A549 (cell line): ENCODE data around the gene MYH9. TPM values are rescaled to one million over a fixed set of nuclear protein-coding genes. Genes with fewer than 3 reads are reported as not detected.

ENCODE experiments used
- ATAC-seq, 2 experiments: fragments of 200-7000 bp in 1 of 2; fragments of >200 bp in 1 of 2; cut with Nextera tagmentation in 1 of 2; cut with Tn5 transposase in 1 of 2; 3 replicates each; pipeline versions ENCODE4 v1.8.0 to v1.9.1; 2018 to 2020; ENCODE audit warnings: mild to moderate bottlenecking in 1 of 2, moderate library complexity in 1 of 2
- CTCF ChIA-PET: fragments of 300-600 bp; sonication (Branson Sonifier 250); formaldehyde crosslinking; extraction: SDS; loops from one replicate; lab custom pipeline; 2021; ENCODE audit warnings: antibody characterized with exemption, inconsistent platforms; lab: Yijun Ruan, JAX
- POLR2A ChIA-PET: fragments of 350-600 bp; formaldehyde crosslinking; extraction: SDS; loops from one replicate; lab custom pipeline; 2021; ENCODE audit warnings: antibody characterized with exemption, inconsistent platforms; lab: Yijun Ruan, JAX
- DNase-seq, 2 experiments: peaks; one replicate each; pipeline versions ENCODE4 v3.0.0 to v3.0.0-alpha.2; 2011 to 2016; ENCODE audit warnings: low read depth in 1 of 2, low spot score in 1 of 2
- FAIRE-seq: peaks from 2 replicates; lab custom pipeline; 2011; peaks lifted over from hg19 to GRCh38; lab: Jason Lieb, UNC
- H3K27ac ChIP-seq, 2 experiments: fragments of >200 bp; sonication (Bioruptor Twin); formaldehyde crosslinking; 3 replicates each; pipeline ENCODE4 v1.5.1; 2016 to 2017
- H3K4me1 ChIP-seq: fragments of >200 bp; sonication (Bioruptor Twin); formaldehyde crosslinking; 3 replicates; pipeline ENCODE4 v1.6.1; 2016
- H3K4me2 ChIP-seq: fragments of >200 bp; sonication (Bioruptor Twin); formaldehyde crosslinking; 3 replicates; pipeline ENCODE4 v1.6.1; 2016
- H3K4me3 ChIP-seq: fragments of >200 bp; sonication (Bioruptor Twin); formaldehyde crosslinking; 3 replicates; pipeline ENCODE4 v1.5.1; 2016
- H3K9me3 ChIP-seq: fragments of >200 bp; sonication (Bioruptor Twin); formaldehyde crosslinking; 3 replicates; pipeline ENCODE4 v1.6.1; 2016
- CEBPB ChIP-seq, 2 experiments: fragments of >200 bp in 1 of 2; sonication (Bioruptor Twin) in 1 of 2; formaldehyde crosslinking in 1 of 2; IDR thresholded peaks; 2 replicates each; pipeline ENCODE4 v1.6.1; 2012 to 2016
- HMGXB4 ChIP-seq: fragments of 250-450 bp; sonication (Bioruptor Pico); IDR thresholded peaks from 2 replicates; pipeline ENCODE4 v1.5.0; 2021; ENCODE audit warnings: mild to moderate bottlenecking, moderate library complexity, borderline replicate concordance
- HOXA7 ChIP-seq: fragments of 250-450 bp; sonication (Bioruptor Pico); IDR thresholded peaks from 2 replicates; pipeline ENCODE4 v1.5.0; 2020; ENCODE audit warnings: mild to moderate bottlenecking, moderate library complexity
- HOXB13 ChIP-seq: fragments of 250-450 bp; sonication (Bioruptor Pico); IDR thresholded peaks from 2 replicates; pipeline ENCODE4 v1.5.0; 2020; ENCODE audit warnings: low read depth, mild to moderate bottlenecking, moderate library complexity
- HOXB5 ChIP-seq: fragments of 250-450 bp; sonication (Bioruptor Pico); IDR thresholded peaks from 2 replicates; pipeline ENCODE4 v1.5.0; 2020; ENCODE audit warnings: mild to moderate bottlenecking, moderate library complexity
- JUN ChIP-seq, 2 experiments: fragments of >200 bp; sonication (Bioruptor Twin); formaldehyde crosslinking; IDR thresholded peaks; 2 replicates in 1 of 2; 3 replicates in 1 of 2; pipeline ENCODE4 v1.6.1; 2016 to 2017
- MAZ ChIP-seq: fragments of 150-350 bp; IDR thresholded peaks from 2 replicates; pipeline ENCODE4 v1.6.1; 2014; ENCODE audit warnings: antibody characterized with exemption, low read depth, low read length, borderline replicate concordance
- NFE2L2 ChIP-seq: fragments of 150-350 bp; conservative IDR thresholded peaks from 2 replicates; pipeline ENCODE4 v1.6.1; 2014; ENCODE audit warnings: low read length
- NR3C1 ChIP-seq: fragments of >200 bp; sonication (Bioruptor Twin); formaldehyde crosslinking; IDR thresholded peaks from 3 replicates; pipeline ENCODE4 v1.6.1; 2017
- RARB ChIP-seq: fragments of 250-450 bp; sonication (Bioruptor Pico); IDR thresholded peaks from 2 replicates; pipeline ENCODE4 v1.8.0; 2021; ENCODE audit warnings: mild to moderate bottlenecking, moderate library complexity
- REST ChIP-seq: fragments of 200-600 bp; sonication (generic); IDR thresholded peaks from 2 replicates; pipeline ENCODE4 v1.6.1; 2016; ENCODE audit warnings: antibody characterized with exemption, mild to moderate bottlenecking, moderate library complexity
- TP53 ChIP-seq: fragments of 250-450 bp; sonication (Bioruptor Pico); IDR thresholded peaks from 2 replicates; pipeline ENCODE4 v1.5.0; 2021; ENCODE audit warnings: mild to moderate bottlenecking, moderate library complexity
- USF2 ChIP-seq: fragments of 450-650 bp; IDR thresholded peaks from 2 replicates; pipeline ENCODE4 v1.6.1; 2014; ENCODE audit warnings: antibody characterized with exemption
- ZSCAN20 ChIP-seq: fragments of 250-450 bp; sonication (Bioruptor Pico); IDR thresholded peaks from 2 replicates; pipeline ENCODE4 v1.8.0; 2022; ENCODE audit warnings: mild to moderate bottlenecking, moderate library complexity
- WGBS: methylation state at CpG from one replicate; pipeline ENCODE4 v1.1.6; 2017; ENCODE audit errors: missing lambda C conversion rate; 5-methylcytosine and 5-hydroxymethylcytosine counted together
- polyA plus RNA-seq, 4 experiments: library from polyadenylated mRNA; depleted of rRNA in 3 of 4; stranded (reverse); fragments of >200 nt; fragmentation: RNase III in 1 of 4; extraction: RNeasy Plus Mini Kit Qiagen cat#74134 plus additional on column Dnase treatment in 1 of 4; gene quantifications; 2 replicates in 3 of 4; 3 replicates in 1 of 4; pipeline ENCODE4 v1.2.3, GENCODE V29; 2011 to 2017

MYH9 gene
- polyA plus RNA-seq, 2 of the 4 experiments (the other 2 are of a cell fraction) = 92.1 to 158 TPM

- no peak for TF ChIP-seq NR3C1
- no peak for TF ChIP-seq USF2
- TF ChIP-seq NFE2L2 = no peak
- TF ChIP-seq MAZ = no peak
- TF ChIP-seq ZSCAN20 (CRISPR knock-in tag) = no peak
- TF ChIP-seq TP53 (CRISPR knock-in tag) = no peak
- TF ChIP-seq HOXB5 (CRISPR knock-in tag) = no peak
- TF ChIP-seq HOXA7 (CRISPR knock-in tag) = no peak
Measured at GRCh38 chr22:36385491-36386350, 2.0 kb downstream of the MYH9 start (continued).

- H3K4me3 ChIP-seq = peak overlapping the region; percentile 100
- peaks cover 61% of the 10 kb centered on the region for H3K4me1 ChIP-seq
- DNase-seq (no peak), FAIRE-seq (no peak), ATAC-seq (no peak)
- CTCF ChIA-PET = interaction anchor here (1.1 to 2.3 kb wide), 7 partner anchors 13 to 86 kb away, joined by 3 to 13 read pairs (median 5); no protein-coding TSS in a partner anchor
- H3K27ac ChIP-seq = peak overlapping the region; percentile 100
- 28% methylated on average over 7 of the region's 7 CpGs for WGBS
- H3K9me3 ChIP-seq = no peaks in the 10 kb centered on the region
- POLR2A ChIA-PET = no interaction called here
- TF ChIP-seq HMGXB4 (CRISPR knock-in tag) = no peak
- TF ChIP-seq CEBPB (IDR thresholded peaks at IDR 0.05) = no peak
- no peak for TF ChIP-seq TP53 (CRISPR knock-in tag)
- TF ChIP-seq USF2 = no peak
- TF ChIP-seq HOXB13 = no peak
- peak; percentile 45 for TF ChIP-seq REST
- no peak for TF ChIP-seq JUN (IDR thresholded peaks at IDR 0.05)
- no peak for TF ChIP-seq RARB
- peak overlapping the region; percentile 95 for H3K4me2 ChIP-seq
Measured at GRCh38 chr22:36384766-36385481, 2.8 kb downstream of the MYH9 start.
